Stimulated activated naive CD8-positive, alpha-beta T cell treated with anti-CD3 and anti-CD28 coated beads, Interleukin-15, Interleukin-2, amounts not matched to agents 100 ng/mL and 50 ng/mL, for 24 hours (primary cell): ENCODE results near the gene ERFE.

Experiments
- H3K27ac Mint-ChIP-seq: one replicate; pipeline ENCODE4 v1.8.0; 2021; ENCODE audit warnings: mild to moderate bottlenecking, mixed read lengths
- H3K27me3 Mint-ChIP-seq: one replicate; pipeline ENCODE4 v1.8.0; 2021; ENCODE audit warnings: mixed read lengths
- H3K36me3 Mint-ChIP-seq: one replicate; pipeline ENCODE4 v1.8.0; 2021; ENCODE audit warnings: low read depth, mixed read lengths
- H3K4me1 Mint-ChIP-seq: one replicate; pipeline ENCODE4 v1.8.0; 2021; ENCODE audit warnings: low read depth, mixed read lengths
- H3K4me3 Mint-ChIP-seq: one replicate; pipeline ENCODE4 v1.8.0; 2021; ENCODE audit warnings: mild to moderate bottlenecking, mixed read lengths
- H3K9me3 Mint-ChIP-seq: one replicate; pipeline ENCODE4 v1.8.0; 2021; ENCODE audit warnings: mixed read lengths

Gene ERFE

GRCh38 chr2:238131761-238132462, 26.9 kb upstream of the ERFE start:
- Mint-ChIP-seq H3K4me3 (no peak overlapping the region), H3K27me3 (no peaks in the 10 kb centered on the region), H3K9me3 (no peaks in the 10 kb centered on the region), H3K27ac (no peak overlapping the region), H3K36me3 (no peaks in the 10 kb centered on the region), H3K4me1 (no peaks in the 10 kb centered on the region)

DNA sequence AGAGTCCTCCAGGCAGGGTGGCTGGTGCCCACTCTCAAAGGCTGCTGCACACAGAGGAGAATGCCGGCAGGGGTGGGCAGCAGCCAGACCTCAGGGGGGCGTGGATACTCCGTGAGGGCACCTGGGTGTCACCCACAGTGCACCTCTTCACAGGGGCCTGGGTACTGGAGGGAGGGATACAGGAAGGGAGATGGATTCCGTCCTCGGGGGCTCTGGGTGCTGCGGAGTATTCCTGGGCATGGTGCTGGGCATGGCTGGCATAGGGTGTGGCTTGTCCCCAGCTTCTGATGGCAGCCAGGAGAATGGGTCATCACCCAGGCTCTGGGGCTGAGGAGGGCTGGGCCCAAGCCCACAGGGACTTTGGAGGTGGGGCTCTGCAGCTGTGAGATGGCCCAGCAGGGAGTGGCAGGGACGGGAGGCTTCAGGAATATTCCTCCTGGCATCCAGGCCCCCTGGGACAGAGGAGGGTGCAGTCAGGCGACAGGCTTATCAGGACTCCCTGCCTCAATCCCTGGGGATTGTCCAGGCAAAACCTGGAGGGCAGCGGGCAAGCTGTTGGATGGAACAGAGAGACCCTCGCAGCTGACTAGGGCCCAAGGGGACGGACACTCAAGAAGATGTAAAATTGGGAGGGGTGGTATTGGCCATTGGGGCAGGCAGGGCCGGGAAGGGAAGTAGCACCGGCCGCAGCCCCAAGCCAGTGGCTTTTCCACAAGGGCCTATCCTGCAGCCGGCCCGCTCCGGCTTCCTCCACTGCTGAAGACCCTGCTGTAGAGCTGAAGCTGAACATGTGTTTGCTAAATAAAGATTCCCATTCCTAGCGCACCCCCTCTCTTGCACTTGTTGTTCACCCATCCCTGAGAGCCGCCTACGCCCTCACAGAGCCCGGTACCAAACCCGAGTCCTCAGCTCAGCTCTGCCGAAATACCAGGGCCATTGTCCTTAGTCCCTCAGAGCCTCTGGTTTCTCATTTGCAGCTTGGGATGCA, 26.0 kb upstream of the ERFE start:
- H3K4me1 Mint-ChIP-seq, result no peaks in the 10 kb centered on the region
- no peaks in the 10 kb centered on the region for H3K9me3 Mint-ChIP-seq
- no peaks in the 10 kb centered on the region for H3K27me3 Mint-ChIP-seq
- no peaks in the 10 kb centered on the region for H3K36me3 Mint-ChIP-seq
- no peak overlapping the region for H3K27ac Mint-ChIP-seq
- H3K4me3 Mint-ChIP-seq, result no peak overlapping the region

GRCh38 chr2:238133499-238134392, 25.0 kb upstream of the ERFE start:
- no peak overlapping the region for H3K4me3 Mint-ChIP-seq
- H3K27me3 Mint-ChIP-seq, result no peaks in the 10 kb centered on the region
- no peaks in the 10 kb centered on the region for H3K4me1 Mint-ChIP-seq
- H3K27ac Mint-ChIP-seq, result no peak overlapping the region
- no peaks in the 10 kb centered on the region for H3K9me3 Mint-ChIP-seq
- H3K36me3 Mint-ChIP-seq, result no peaks in the 10 kb centered on the region

DNA sequence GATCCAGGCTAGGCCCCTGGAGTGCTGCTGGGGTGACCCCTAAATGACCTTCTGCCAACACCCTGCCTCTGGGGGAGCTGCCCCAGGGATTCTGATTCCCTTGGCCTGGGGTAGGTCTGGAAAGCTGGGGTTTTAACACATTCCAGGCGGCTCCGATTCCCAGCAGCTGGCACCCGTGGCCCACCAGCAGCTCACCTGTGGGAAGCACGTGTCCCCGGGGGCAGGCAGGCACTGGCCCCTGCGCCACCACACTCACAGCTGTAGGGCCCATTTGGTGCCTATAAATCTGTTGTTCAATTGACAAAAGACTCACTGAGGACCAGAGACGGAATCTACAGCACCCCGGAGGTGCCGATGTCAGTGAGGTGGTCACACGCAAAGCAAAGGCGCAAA, 24.4 kb upstream of the ERFE start:
- Mint-ChIP-seq H3K4me3 (no peak overlapping the region), H3K9me3 (no peaks in the 10 kb centered on the region), H3K4me1 (no peaks in the 10 kb centered on the region), H3K36me3 (no peaks in the 10 kb centered on the region), H3K27me3 (no peaks in the 10 kb centered on the region), H3K27ac (no peak overlapping the region)

- Mint-ChIP-seq H3K4me3 (no peak overlapping the region), H3K36me3 (no peaks in the 10 kb centered on the region), H3K4me1 (no peaks in the 10 kb centered on the region), H3K9me3 (no peaks in the 10 kb centered on the region), H3K27me3 (no peaks in the 10 kb centered on the region), H3K27ac (no peak overlapping the region)
Observed at GRCh38 chr2:238135601-238136150, 23.1 kb upstream of the ERFE start.

DNA sequence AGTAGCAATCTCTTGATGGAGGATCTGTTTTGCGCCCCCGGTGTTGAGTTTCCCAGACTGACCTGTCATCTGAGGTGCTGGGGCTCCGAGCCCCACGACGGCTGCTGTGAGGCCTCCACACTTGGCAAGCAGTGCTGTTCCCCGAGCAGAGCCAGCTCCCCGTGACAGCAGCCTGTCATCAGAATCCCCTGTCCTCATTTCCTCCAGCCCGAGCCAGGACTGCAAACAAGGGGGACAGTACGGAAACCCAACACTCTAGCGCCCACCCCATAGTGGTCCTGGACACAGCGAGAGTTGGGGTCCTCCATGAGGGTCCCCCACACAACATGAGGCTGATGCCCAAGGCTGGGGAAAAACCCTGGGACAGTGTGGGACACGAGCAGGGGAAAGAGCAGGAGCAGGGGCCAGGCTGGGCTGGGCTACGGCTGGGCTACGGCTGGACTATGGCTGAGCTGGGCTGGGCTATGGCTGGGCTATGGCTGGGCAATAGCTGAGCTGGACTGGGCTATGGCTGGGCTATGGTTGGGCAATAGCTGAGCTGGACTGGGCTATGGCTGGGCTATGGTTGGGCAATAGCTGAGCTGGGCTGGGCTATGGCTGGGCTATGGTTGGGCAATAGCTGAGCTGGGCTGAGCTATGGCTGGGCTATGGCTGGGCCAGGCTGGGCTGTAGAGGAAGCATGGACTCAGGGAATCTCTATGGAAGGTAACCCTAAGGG, 21.8 kb upstream of the ERFE start:
- H3K9me3 Mint-ChIP-seq, result no peaks in the 10 kb centered on the region
- H3K4me1 Mint-ChIP-seq, result peaks cover 5% of the 10 kb centered on the region
- no peaks in the 10 kb centered on the region for H3K36me3 Mint-ChIP-seq
- no peak overlapping the region for H3K27ac Mint-ChIP-seq
- H3K4me3 Mint-ChIP-seq, result no peak overlapping the region
- H3K27me3 Mint-ChIP-seq, result no peaks in the 10 kb centered on the region

DNA sequence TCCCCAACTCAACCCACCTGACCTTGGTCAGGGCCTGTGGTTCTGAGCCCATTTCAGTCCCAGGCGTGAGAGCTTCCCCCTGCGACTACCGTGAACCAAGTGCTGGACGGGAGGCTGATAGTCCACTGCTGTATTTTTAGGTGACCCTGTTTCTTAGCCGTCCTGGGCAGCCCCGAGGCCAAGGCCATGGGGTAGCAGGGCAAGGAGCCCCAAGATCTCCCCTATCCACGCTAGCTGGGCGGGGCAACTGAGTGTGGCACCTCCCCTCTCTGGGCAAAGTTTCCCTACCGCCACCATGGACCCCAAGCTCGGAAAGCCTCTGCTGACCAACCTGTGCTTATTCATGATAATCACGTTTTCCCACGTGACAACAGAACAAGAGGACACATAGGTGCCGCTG, 20.9 kb upstream of the ERFE start:
- no peak overlapping the region for H3K4me3 Mint-ChIP-seq
- H3K4me1 Mint-ChIP-seq, result peaks cover 6% of the 10 kb centered on the region
- no peaks in the 10 kb centered on the region for H3K36me3 Mint-ChIP-seq
- no peaks in the 10 kb centered on the region for H3K27me3 Mint-ChIP-seq
- H3K9me3 Mint-ChIP-seq, result no peaks in the 10 kb centered on the region
- H3K27ac Mint-ChIP-seq, result no peak overlapping the region

GRCh38 chr2:238138331-238139195, 20.2 kb upstream of the ERFE start, which contains the start of gene KLHL30:
KLHL30 (plus strand) TSS chr2:238138668; CDS start chr2:238140755, 2,087 bp downstream.
- H3K27me3 Mint-ChIP-seq, result no peaks in the 10 kb centered on the region
- H3K9me3 Mint-ChIP-seq, result no peaks in the 10 kb centered on the region
- H3K4me3 Mint-ChIP-seq, result no peak within 1 kb of the TSS
- H3K27ac Mint-ChIP-seq, result no peak within 1 kb of the TSS
- no peaks in the 10 kb centered on the region for H3K36me3 Mint-ChIP-seq
- peaks cover 6% of the 10 kb centered on the region for H3K4me1 Mint-ChIP-seq

DNA sequence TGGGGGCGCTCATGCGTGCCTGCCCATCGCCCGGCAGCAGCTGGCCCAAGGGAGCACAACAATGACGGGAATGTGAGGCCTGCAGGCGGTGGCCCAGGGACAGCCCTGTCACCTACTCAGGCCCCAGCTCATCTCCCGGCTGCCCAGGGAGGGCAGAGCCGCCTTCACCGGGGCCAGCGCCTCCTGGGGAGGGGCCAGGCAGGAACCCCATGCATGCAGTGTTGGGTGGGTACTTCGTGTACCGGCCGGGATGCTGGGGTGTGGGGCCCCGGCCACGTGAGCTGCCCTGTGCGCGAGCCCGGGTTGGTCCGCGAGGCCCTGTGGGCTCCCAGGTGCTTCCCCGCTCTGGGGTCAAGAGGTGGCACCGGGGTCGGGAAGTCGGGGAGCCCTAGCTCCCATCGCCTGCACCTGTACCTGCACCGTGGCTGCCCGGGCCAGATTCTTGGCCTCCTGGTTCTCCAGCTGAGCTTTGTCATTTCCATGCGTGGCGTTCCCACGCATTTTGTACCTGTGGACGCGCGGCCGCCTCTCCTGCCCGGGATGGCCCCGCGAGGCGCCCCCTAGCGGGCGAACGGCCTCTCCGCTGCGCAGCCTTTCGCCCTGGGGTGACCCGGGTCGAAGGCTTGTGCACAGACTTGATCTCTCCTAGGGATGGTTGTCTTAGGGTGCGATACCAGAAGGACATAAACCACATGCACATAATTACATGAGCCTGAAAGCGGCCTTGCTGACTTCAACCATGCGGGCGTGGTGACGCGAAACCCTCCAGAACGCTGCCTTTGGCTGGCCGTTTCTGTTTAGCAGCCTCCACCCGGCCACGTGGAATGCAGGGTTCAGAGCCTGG, 19.4 kb upstream of the ERFE start:
- Mint-ChIP-seq H3K4me1 (peaks cover 6% of the 10 kb centered on the region), H3K36me3 (no peaks in the 10 kb centered on the region), H3K27me3 (no peaks in the 10 kb centered on the region), H3K9me3 (no peaks in the 10 kb centered on the region), H3K4me3 (no peak overlapping the region), H3K27ac (no peak overlapping the region)

DNA sequence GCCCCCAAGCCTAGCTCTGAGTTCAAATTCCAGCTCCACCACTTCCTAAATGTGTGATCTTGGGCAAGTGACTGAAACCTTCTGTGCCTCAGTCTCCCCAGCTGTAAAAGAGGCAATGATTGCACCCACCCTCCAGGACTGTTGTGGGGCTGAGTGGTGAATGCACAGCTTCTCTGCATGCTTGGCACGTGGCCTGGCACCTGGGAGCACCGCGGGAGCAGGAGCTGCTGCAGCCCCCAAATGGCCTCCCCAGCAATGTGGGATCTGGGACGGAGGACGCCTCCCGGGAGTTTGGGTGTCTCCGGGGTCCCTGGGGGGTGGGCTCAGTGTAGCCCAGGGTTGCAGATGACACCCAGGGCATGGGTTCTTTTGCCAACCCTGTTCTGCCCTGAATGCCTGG, 18.7 kb upstream of the ERFE start:
- no peak overlapping the region for H3K27ac Mint-ChIP-seq

DNA sequence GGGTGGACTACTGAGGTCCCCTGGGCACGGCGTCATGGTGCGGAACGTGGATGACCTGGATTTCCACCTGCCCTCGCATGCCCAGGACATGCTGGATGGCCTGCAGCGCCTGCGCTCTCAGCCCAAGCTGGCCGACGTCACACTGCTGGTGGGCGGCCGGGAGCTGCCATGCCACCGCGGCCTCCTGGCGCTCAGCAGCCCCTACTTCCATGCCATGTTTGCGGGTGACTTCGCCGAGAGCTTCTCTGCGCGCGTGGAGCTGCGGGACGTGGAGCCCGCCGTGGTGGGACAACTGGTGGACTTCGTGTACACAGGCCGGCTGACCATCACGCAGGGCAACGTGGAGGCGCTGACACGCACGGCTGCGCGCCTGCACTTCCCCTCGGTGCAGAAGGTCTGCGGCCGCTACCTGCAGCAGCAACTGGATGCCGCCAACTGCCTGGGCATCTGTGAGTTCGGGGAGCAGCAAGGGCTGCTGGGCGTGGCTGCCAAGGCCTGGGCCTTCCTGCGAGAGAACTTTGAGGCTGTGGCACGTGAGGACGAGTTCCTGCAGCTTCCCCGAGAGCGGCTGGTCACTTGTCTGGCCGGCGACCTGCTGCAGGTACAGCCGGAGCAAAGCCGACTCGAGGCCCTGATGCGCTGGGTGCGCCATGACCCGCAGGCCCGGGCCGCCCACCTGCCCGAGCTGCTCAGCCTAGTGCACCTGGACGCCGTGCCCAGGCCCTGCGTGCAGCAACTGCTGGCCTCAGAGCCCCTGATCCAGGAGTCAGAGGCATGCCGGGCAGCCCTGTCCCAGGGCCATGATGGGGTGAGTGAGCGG, 17.8 kb upstream of the ERFE start:
- no peaks in the 10 kb centered on the region for H3K36me3 Mint-ChIP-seq
- peaks cover 6% of the 10 kb centered on the region for H3K4me1 Mint-ChIP-seq
- H3K4me3 Mint-ChIP-seq, result no peak overlapping the region
- no peaks in the 10 kb centered on the region for H3K9me3 Mint-ChIP-seq
- H3K27me3 Mint-ChIP-seq, result no peaks in the 10 kb centered on the region
- H3K27ac Mint-ChIP-seq, result no peak overlapping the region

More for the DNA sequence above, 18.7 kb upstream of the ERFE start:
- Mint-ChIP-seq H3K4me3 (no peak overlapping the region), H3K4me1 (peaks cover 6% of the 10 kb centered on the region), H3K9me3 (no peaks in the 10 kb centered on the region), H3K27me3 (no peaks in the 10 kb centered on the region), H3K36me3 (no peaks in the 10 kb centered on the region)
